Mesenchymal stem cell (in vitro differentiated cells and primary cell): ENCODE measurements around the gene CALCOCO2.

Experiments used
- DNase-seq: peaks from one replicate; pipeline ENCODE4 v3.0.0-alpha.2; 2013
- H2AFZ ChIP-seq: one replicate; pipeline ENCODE4 v1.6.1; 2013; ENCODE audit warnings: low read depth, mild to moderate bottlenecking, control low read depth, inconsistent platforms, low read length, moderate library complexity
- H2AK5ac ChIP-seq: 2 replicates; pipeline ENCODE4 v1.6.1; 2013; ENCODE audit warnings: low read length, moderate library complexity, mild to moderate bottlenecking, inconsistent platforms; ENCODE audit not compliant: severe bottlenecking
- H2BK120ac ChIP-seq: one replicate; pipeline ENCODE4 v1.6.1; 2013; ENCODE audit warnings: low read depth, mild to moderate bottlenecking, inconsistent platforms, low read length, moderate library complexity
- H2BK12ac ChIP-seq, 2 experiments: one replicate each; pipeline ENCODE4 v1.6.1; 2013; ENCODE audit warnings: inconsistent platforms in 2 of 2, low read length in 2 of 2, mild to moderate bottlenecking in 2 of 2, moderate library complexity in 2 of 2, control low read depth in 1 of 2
- H2BK15ac ChIP-seq: one replicate; pipeline ENCODE4 v1.6.1; 2013; ENCODE audit warnings: mild to moderate bottlenecking, low read depth, inconsistent platforms; ENCODE audit not compliant: poor library complexity, severe bottlenecking
- H2BK5ac ChIP-seq: 2 replicates; pipeline ENCODE4 v1.6.1; 2013; ENCODE audit warnings: low read depth, mild to moderate bottlenecking, low read length, control low read depth, inconsistent platforms; ENCODE audit not compliant: poor library complexity, severe bottlenecking
- H3K14ac ChIP-seq, 2 experiments: one replicate each; pipeline ENCODE4 v1.6.1; 2013; ENCODE audit warnings: inconsistent platforms in 2 of 2, low read length in 2 of 2, control low read depth in 1 of 2, mild to moderate bottlenecking in 1 of 2, moderate library complexity in 1 of 2
- H3K18ac ChIP-seq, 2 experiments: one replicate each; pipeline ENCODE4 v1.6.1; 2013; ENCODE audit warnings: inconsistent platforms in 2 of 2, low read length in 2 of 2, control low read depth in 1 of 2, low read depth in 1 of 2, mild to moderate bottlenecking in 1 of 2
- H3K23ac ChIP-seq, 2 experiments: one replicate each; pipeline ENCODE4 v1.6.1; 2013; ENCODE audit warnings: inconsistent platforms in 2 of 2, low read length in 2 of 2, mild to moderate bottlenecking in 2 of 2, moderate library complexity in 2 of 2, control low read depth in 1 of 2
- H3K27ac ChIP-seq: 2 replicates; pipeline ENCODE4 v1.5.1; 2013; ENCODE audit warnings: mild to moderate bottlenecking, moderate library complexity, low read length, control low read depth, inconsistent platforms; ENCODE audit not compliant: poor library complexity, severe bottlenecking
- H3K27me3 ChIP-seq, 2 experiments: 2 replicates each; pipeline versions ENCODE4 v1.6.1 to v1.7.0; 2013; ENCODE audit warnings: low read length in 2 of 2, mild to moderate bottlenecking in 2 of 2, moderate library complexity in 2 of 2, control low read depth in 1 of 2, inconsistent platforms in 1 of 2; ENCODE audit not compliant: control insufficient read depth in 1 of 2, insufficient read depth in 1 of 2
- H3K36me3 ChIP-seq, 2 experiments: 2 replicates each; pipeline versions ENCODE4 v1.6.1 to v1.7.0; 2013; ENCODE audit warnings: low read length in 2 of 2, control low read depth in 1 of 2, inconsistent platforms in 1 of 2, low read depth in 1 of 2, mild to moderate bottlenecking in 1 of 2; ENCODE audit not compliant: insufficient read depth in 2 of 2, control insufficient read depth in 1 of 2
- H3K4ac ChIP-seq, 2 experiments: one replicate each; pipeline ENCODE4 v1.6.1; 2013; ENCODE audit warnings: inconsistent platforms in 2 of 2, low read length in 2 of 2, mild to moderate bottlenecking in 2 of 2, moderate library complexity in 2 of 2, control low read depth in 1 of 2, low read depth in 1 of 2
- H3K4me1 ChIP-seq: 2 replicates; pipeline ENCODE4 v1.6.1; 2013; ENCODE audit warnings: low read depth, low read length, control low read depth; ENCODE audit not compliant: control insufficient read depth, insufficient read depth
- H3K4me2 ChIP-seq: 2 replicates; pipeline ENCODE4 v1.6.1; 2013; ENCODE audit warnings: low read length, mild to moderate bottlenecking, inconsistent platforms; ENCODE audit not compliant: poor library complexity, severe bottlenecking
- H3K4me3 ChIP-seq, 2 experiments: 2 replicates each; pipeline versions ENCODE4 v1.5.1 to v1.7.0; 2013; ENCODE audit warnings: low read length in 2 of 2, mild to moderate bottlenecking in 2 of 2, control low read depth in 1 of 2, low read depth in 1 of 2; ENCODE audit not compliant: insufficient read depth in 1 of 2
- H3K79me1 ChIP-seq: replicated peaks from 2 replicates; pipeline ENCODE4 v1.6.1; 2013; ENCODE audit warnings: mild to moderate bottlenecking, control low read depth, low read length, inconsistent platforms; ENCODE audit not compliant: poor library complexity, severe bottlenecking
- H3K9ac ChIP-seq: 2 replicates; pipeline ENCODE4 v1.7.0; 2013; ENCODE audit warnings: mild to moderate bottlenecking, low read length, moderate library complexity
- H3K9me3 ChIP-seq: 2 replicates; pipeline ENCODE4 v1.7.0; 2013; ENCODE audit warnings: mild to moderate bottlenecking, low read length; ENCODE audit not compliant: control insufficient read depth
- H4K8ac ChIP-seq: one replicate; pipeline ENCODE4 v1.6.1; 2013; ENCODE audit warnings: inconsistent platforms, mild to moderate bottlenecking, low read length, moderate library complexity
- H4K91ac ChIP-seq: one replicate; pipeline ENCODE4 v1.6.1; 2013; ENCODE audit warnings: mild to moderate bottlenecking, low read length, inconsistent platforms
- WGBS: methylation state at CpG from one replicate; pipeline ENCODE4 v1.1.7; 2013; ENCODE audit warnings: mixed read lengths; 5-methylcytosine and 5-hydroxymethylcytosine counted together

The CALCOCO2 gene

DNA sequence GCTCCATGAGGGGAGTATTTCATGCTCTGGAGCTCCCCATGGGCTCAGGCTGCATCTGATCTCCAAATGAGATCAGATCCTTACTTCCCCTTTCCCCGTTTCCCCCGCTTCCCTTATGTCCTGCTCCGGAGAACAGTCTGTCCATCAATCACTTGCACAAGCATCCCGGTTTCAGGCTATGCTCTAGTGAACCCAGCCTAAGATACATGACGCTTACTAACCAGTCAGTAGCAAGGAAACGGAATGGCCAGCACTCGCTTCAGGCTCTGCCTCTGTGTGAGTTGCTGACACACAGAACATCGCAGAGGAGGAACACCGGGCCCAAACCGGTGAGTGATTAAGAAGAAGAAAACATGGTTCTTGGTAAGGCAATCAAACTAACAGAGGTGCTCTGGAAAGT, 52.3 kb downstream of the CALCOCO2 start:
- Histone ChIP-seq H2BK15ac (no peak overlapping the region), H3K4me3 (no peak overlapping the region), H3K27me3 (peaks cover 3 to 8% of the 10 kb centered on the region in 2 experiments), H3K9ac (no peak overlapping the region), H2BK5ac (no peak overlapping the region), H3K14ac (no peak overlapping the region), H3K4me1 (no peaks in the 10 kb centered on the region), H2BK12ac (no peak overlapping the region), H3K4ac (no peak overlapping the region), H3K4me2 (no peak overlapping the region), H2BK120ac (no peak overlapping the region), H3K9me3 (no peaks in the 10 kb centered on the region), H3K18ac (no peak overlapping the region), H4K91ac (no peak overlapping the region), H2AK5ac (no peak overlapping the region), H3K23ac (no peak overlapping the region), H3K27ac (no peak overlapping the region), H3K36me3 (no peaks in the 10 kb centered on the region), H2AFZ (no peak overlapping the region), H4K8ac (no peak overlapping the region), H3K79me1 (no peaks in the 10 kb centered on the region)
- WGBS: 71% methylated on average over 10 of the region's 10 CpGs
- DNase-seq: no peak

GRCh38 chr17:48890086-48890485, 59.3 kb downstream of the CALCOCO2 start:
- 88% methylated on average over 2 of the region's 2 CpGs for WGBS
- peaks cover 3% of the 10 kb centered on the region for H3K4me1 ChIP-seq

GRCh38 chr17:48892940-48893645, 62.3 kb downstream of the CALCOCO2 start:
- Histone ChIP-seq H3K14ac (peak overlapping the region in 1 of 2 experiments; percentile 80), H2AFZ (peak overlapping the region; percentile 64), H4K8ac (peak overlapping the region; percentile 21), H2BK15ac (peak overlapping the region; percentile 57), H4K91ac (peak overlapping the region; percentile 75), H3K36me3 (peaks cover 12 to 34% of the 10 kb centered on the region in 2 experiments), H3K18ac (peak overlapping the region; percentile 40 to 81), H2BK120ac (no peak overlapping the region), H3K9ac (peak overlapping the region; percentile 94), H3K4me3 (peak overlapping the region; percentile 81 to 98), H3K27me3 (no peaks in the 10 kb centered on the region), H3K9me3 (no peaks in the 10 kb centered on the region), H3K23ac (peak overlapping the region in 1 of 2 experiments; percentile 46), H3K4me1 (peaks cover 3% of the 10 kb centered on the region), H3K79me1 (peaks cover 28% of the 10 kb centered on the region), H2AK5ac (no peak overlapping the region), H3K4me2 (peak overlapping the region; percentile 68), H3K27ac (no peak overlapping the region), H2BK5ac (no peak overlapping the region), H2BK12ac (peak overlapping the region in 1 of 2 experiments; percentile 15), H3K4ac (peak overlapping the region; percentile 3 to 66)
- 5% methylated on average over 15 of the region's 24 CpGs for WGBS
- DNase-seq: no peak

More at GRCh38 chr17:48890086-48890485, 59.3 kb downstream of the CALCOCO2 start:
- DNase-seq: no peak
- Histone ChIP-seq H3K23ac (no peak overlapping the region), H3K4ac (no peak overlapping the region), H3K9ac (no peak overlapping the region), H2BK12ac (no peak overlapping the region), H3K36me3 (peaks cover 3 to 7% of the 10 kb centered on the region in 2 experiments), H2BK5ac (no peak overlapping the region), H2AFZ (no peak overlapping the region), H3K4me3 (no peak overlapping the region), H3K27ac (no peak overlapping the region), H3K18ac (no peak overlapping the region), H3K4me2 (no peak overlapping the region), H2AK5ac (no peak overlapping the region), H2BK120ac (no peak overlapping the region), H3K79me1 (peaks cover 20% of the 10 kb centered on the region), H3K14ac (no peak overlapping the region), H2BK15ac (no peak overlapping the region), H4K91ac (no peak overlapping the region), H3K9me3 (no peaks in the 10 kb centered on the region), H3K27me3 (no peaks in the 10 kb centered on the region), H4K8ac (no peak overlapping the region)

DNA sequence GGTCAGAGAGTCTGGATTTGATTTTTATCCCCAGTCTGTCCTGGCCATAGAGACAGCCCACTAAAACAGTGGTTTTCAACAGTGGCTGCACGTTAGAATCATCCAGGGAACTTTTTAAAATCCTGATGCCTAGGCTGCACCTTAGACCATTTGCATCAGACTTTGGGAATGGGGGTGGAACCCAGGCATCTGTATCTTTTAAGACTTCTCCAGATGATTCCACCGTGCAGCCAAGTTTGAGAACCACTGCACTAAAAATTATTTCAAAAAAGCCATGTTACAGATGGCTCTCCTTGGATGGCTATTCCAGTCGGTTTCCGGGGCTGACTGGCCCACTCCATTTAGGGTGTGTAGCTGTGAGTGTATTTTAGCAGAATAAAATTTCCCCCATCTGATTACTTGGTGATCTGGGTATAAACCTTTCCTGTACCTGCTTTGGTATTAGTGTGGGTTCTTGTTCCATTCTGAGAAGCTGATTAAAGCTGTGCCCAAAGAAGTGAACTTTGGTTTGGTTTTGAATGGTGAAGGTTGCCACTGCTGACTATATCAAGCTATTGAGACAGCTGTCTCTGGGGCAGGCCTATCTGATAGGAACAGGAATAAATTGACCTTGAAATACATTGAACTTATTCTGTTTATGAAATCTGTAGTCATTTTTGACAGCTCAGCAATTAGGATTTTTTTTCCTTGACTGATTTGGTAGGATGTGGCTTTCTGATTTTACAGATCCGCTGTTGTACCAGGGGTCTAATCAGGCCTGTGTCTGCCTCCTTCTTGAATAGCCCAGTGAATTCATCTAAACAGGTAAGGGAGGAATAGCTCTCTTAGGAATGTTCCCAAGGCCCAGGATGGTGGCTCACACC, 63.0 kb downstream of the CALCOCO2 start:
- Histone ChIP-seq H3K18ac (no peak overlapping the region), H3K9me3 (no peaks in the 10 kb centered on the region), H3K27me3 (no peaks in the 10 kb centered on the region), H3K9ac (peak overlapping the region; percentile 94), H3K36me3 (peaks cover 17 to 39% of the 10 kb centered on the region in 2 experiments), H3K4me1 (peaks cover 3% of the 10 kb centered on the region), H3K4me3 (peak overlapping the region; percentile 81 to 98), H2BK120ac (no peak overlapping the region), H3K14ac (no peak overlapping the region), H3K4ac (no peak overlapping the region), H2BK5ac (no peak overlapping the region), H3K23ac (no peak overlapping the region), H4K8ac (no peak overlapping the region), H4K91ac (no peak overlapping the region), H3K79me1 (peaks cover 31% of the 10 kb centered on the region), H3K4me2 (peak overlapping the region; percentile 68), H2BK12ac (no peak overlapping the region), H2AFZ (no peak overlapping the region), H3K27ac (no peak overlapping the region), H2AK5ac (no peak overlapping the region), H2BK15ac (no peak overlapping the region)
- WGBS: 85% methylated on average over 5 of the region's 5 CpGs
- DNase-seq: no peak
